ENCODE results near the gene TGM1.

The TGM1 gene

GRCh38 chr14:24298892-24299254 is 35.9 kb upstream of the TGM1 start:
- H3K4me1 Mint-ChIP-seq (ENCODE audit: low read depth) = peaks cover 51% of the 10 kb centered on the region
- H3K27ac Mint-ChIP-seq = peak overlapping the region; percentile 84
- peak overlapping the region; percentile 92 for H3K4me3 Mint-ChIP-seq
- H3K27me3 Mint-ChIP-seq = no peaks in the 10 kb centered on the region
- no peaks in the 10 kb centered on the region for H3K9me3 Mint-ChIP-seq
- H3K36me3 Mint-ChIP-seq (ENCODE audit: low read depth) = peaks cover 42% of the 10 kb centered on the region

GRCh38 chr14:24297190-24297964 is 34.4 kb upstream of the TGM1 start:
- no peaks in the 10 kb centered on the region for H3K27me3 Mint-ChIP-seq
- H3K9me3 Mint-ChIP-seq = no peaks in the 10 kb centered on the region
- H3K27ac Mint-ChIP-seq = peak overlapping the region; percentile 90
- H3K36me3 Mint-ChIP-seq (ENCODE audit: low read depth) = peaks cover 43% of the 10 kb centered on the region
- H3K4me1 Mint-ChIP-seq (ENCODE audit: low read depth) = peaks cover 51% of the 10 kb centered on the region
- peak overlapping the region; percentile 14 for H3K4me3 Mint-ChIP-seq

GRCh38 chr14:24296341-24297157 is 33.6 kb upstream of the TGM1 start:
- H3K4me3 Mint-ChIP-seq = peak overlapping the region; percentile 41
- H3K9me3 Mint-ChIP-seq = no peaks in the 10 kb centered on the region
- peak overlapping the region; percentile 90 for H3K27ac Mint-ChIP-seq
- no peaks in the 10 kb centered on the region for H3K27me3 Mint-ChIP-seq
- H3K4me1 Mint-ChIP-seq (ENCODE audit: low read depth) = peaks cover 57% of the 10 kb centered on the region
- H3K36me3 Mint-ChIP-seq (ENCODE audit: low read depth) = peaks cover 40% of the 10 kb centered on the region

GRCh38 chr14:24293525-24293924 is 30.5 kb upstream of the TGM1 start:
- H3K36me3 Mint-ChIP-seq (ENCODE audit: low read depth) = peaks cover 49% of the 10 kb centered on the region
- peaks cover 59% of the 10 kb centered on the region for H3K4me1 Mint-ChIP-seq (ENCODE audit: low read depth)
- no peak overlapping the region for H3K4me3 Mint-ChIP-seq
- H3K9me3 Mint-ChIP-seq = no peaks in the 10 kb centered on the region
- no peak overlapping the region for H3K27ac Mint-ChIP-seq
- no peaks in the 10 kb centered on the region for H3K27me3 Mint-ChIP-seq

GRCh38 chr14:24292118-24292807 is 29.3 kb upstream of the TGM1 start:
- peaks cover 57% of the 10 kb centered on the region for H3K4me1 Mint-ChIP-seq (ENCODE audit: low read depth)
- H3K27me3 Mint-ChIP-seq = no peaks in the 10 kb centered on the region
- H3K36me3 Mint-ChIP-seq (ENCODE audit: low read depth) = peaks cover 49% of the 10 kb centered on the region
- no peak overlapping the region for H3K27ac Mint-ChIP-seq
- no peak overlapping the region for H3K4me3 Mint-ChIP-seq
- no peaks in the 10 kb centered on the region for H3K9me3 Mint-ChIP-seq

- Mint-ChIP-seq H3K27me3 (no peaks in the 10 kb centered on the region), H3K4me3 (no peak overlapping the region), H3K9me3 (no peaks in the 10 kb centered on the region), H3K36me3 (ENCODE audit: low read depth) (peaks cover 46% of the 10 kb centered on the region), H3K27ac (no peak overlapping the region), H3K4me1 (ENCODE audit: low read depth) (peaks cover 50% of the 10 kb centered on the region)
These were observed 28.6 kb upstream of the TGM1 start for GRCh38 chr14:24291446-24292117.

GRCh38 chr14:24290746-24291145 is 27.8 kb upstream of the TGM1 start:
- no peaks in the 10 kb centered on the region for H3K9me3 Mint-ChIP-seq
- no peak overlapping the region for H3K4me3 Mint-ChIP-seq
- no peak overlapping the region for H3K27ac Mint-ChIP-seq
- H3K36me3 Mint-ChIP-seq (ENCODE audit: low read depth) = peaks cover 38% of the 10 kb centered on the region
- peaks cover 42% of the 10 kb centered on the region for H3K4me1 Mint-ChIP-seq (ENCODE audit: low read depth)
- no peaks in the 10 kb centered on the region for H3K27me3 Mint-ChIP-seq

- H3K4me3 Mint-ChIP-seq = no peak overlapping the region
- no peaks in the 10 kb centered on the region for H3K27me3 Mint-ChIP-seq
- peaks cover 45% of the 10 kb centered on the region for H3K4me1 Mint-ChIP-seq (ENCODE audit: low read depth)
- no peaks in the 10 kb centered on the region for H3K9me3 Mint-ChIP-seq
- H3K27ac Mint-ChIP-seq = no peak overlapping the region
- peaks cover 32% of the 10 kb centered on the region for H3K36me3 Mint-ChIP-seq (ENCODE audit: low read depth)
These were observed 26.8 kb upstream of the TGM1 start for GRCh38 chr14:24289649-24290280.

GRCh38 chr14:24286996-24287395 is 24.0 kb upstream of the TGM1 start:
- H3K9me3 Mint-ChIP-seq = no peaks in the 10 kb centered on the region
- H3K36me3 Mint-ChIP-seq (ENCODE audit: low read depth) = peaks cover 17% of the 10 kb centered on the region
- no peak overlapping the region for H3K27ac Mint-ChIP-seq
- H3K27me3 Mint-ChIP-seq = no peaks in the 10 kb centered on the region
- peaks cover 43% of the 10 kb centered on the region for H3K4me1 Mint-ChIP-seq (ENCODE audit: low read depth)
- H3K4me3 Mint-ChIP-seq = no peak overlapping the region

- Mint-ChIP-seq H3K4me1 (ENCODE audit: low read depth) (peaks cover 32% of the 10 kb centered on the region), H3K4me3 (no peak overlapping the region), H3K27ac (no peak overlapping the region), H3K27me3 (no peaks in the 10 kb centered on the region), H3K9me3 (no peaks in the 10 kb centered on the region), H3K36me3 (ENCODE audit: low read depth) (peaks cover 4% of the 10 kb centered on the region)
These were observed 22.4 kb upstream of the TGM1 start for GRCh38 chr14:24285351-24285750.

- Mint-ChIP-seq H3K4me1 (ENCODE audit: low read depth) (peaks cover 32% of the 10 kb centered on the region), H3K9me3 (no peaks in the 10 kb centered on the region), H3K27me3 (no peaks in the 10 kb centered on the region), H3K4me3 (no peak overlapping the region), H3K36me3 (ENCODE audit: low read depth) (no peaks in the 10 kb centered on the region), H3K27ac (no peak overlapping the region)
These were observed 21.6 kb upstream of the TGM1 start for GRCh38 chr14:24284501-24285035.

- no peaks in the 10 kb centered on the region for H3K36me3 Mint-ChIP-seq (ENCODE audit: low read depth)
- no peak overlapping the region for H3K27ac Mint-ChIP-seq
- H3K4me3 Mint-ChIP-seq = no peak overlapping the region
- peaks cover 33% of the 10 kb centered on the region for H3K4me1 Mint-ChIP-seq (ENCODE audit: low read depth)
- H3K9me3 Mint-ChIP-seq = no peaks in the 10 kb centered on the region
- no peaks in the 10 kb centered on the region for H3K27me3 Mint-ChIP-seq
These were observed 21.0 kb upstream of the TGM1 start for GRCh38 chr14:24283796-24284460.

- H3K9me3 Mint-ChIP-seq = peaks cover 5% of the 10 kb centered on the region
- H3K27ac Mint-ChIP-seq = no peak overlapping the region
- no peak overlapping the region for H3K4me3 Mint-ChIP-seq
- no peaks in the 10 kb centered on the region for H3K36me3 Mint-ChIP-seq (ENCODE audit: low read depth)
- H3K27me3 Mint-ChIP-seq = no peaks in the 10 kb centered on the region
- peaks cover 39% of the 10 kb centered on the region for H3K4me1 Mint-ChIP-seq (ENCODE audit: low read depth)
These were observed 19.8 kb upstream of the TGM1 start for GRCh38 chr14:24282736-24283135.

GRCh38 chr14:24281636-24282035 is 18.7 kb upstream of the TGM1 start:
- Mint-ChIP-seq H3K27ac (no peak overlapping the region), H3K36me3 (ENCODE audit: low read depth) (no peaks in the 10 kb centered on the region), H3K4me3 (no peak overlapping the region), H3K4me1 (ENCODE audit: low read depth) (peaks cover 46% of the 10 kb centered on the region), H3K27me3 (no peaks in the 10 kb centered on the region), H3K9me3 (peaks cover 5% of the 10 kb centered on the region)

Measured in stimulated activated naive CD8-positive, alpha-beta T cell treated with anti-CD3 and anti-CD28 coated beads, Interleukin-15, Interleukin-2, amounts not matched to agents 100 ng/mL and 50 ng/mL, for 24 hours (primary cell).